D341Med (cell line): ENCODE data around the gene NAA25.
"Not testable (repeated sequence)": the region's sequence is repeated elsewhere in the genome, so short reads cannot be mapped to it uniquely, and the experiment has no call there.

ENCODE experiments used
- DNase-seq: peaks from one replicate; pipeline ENCODE4 v3.0.0; 2012; ENCODE audit warnings: low spot score

NAA25 gene

DNA sequence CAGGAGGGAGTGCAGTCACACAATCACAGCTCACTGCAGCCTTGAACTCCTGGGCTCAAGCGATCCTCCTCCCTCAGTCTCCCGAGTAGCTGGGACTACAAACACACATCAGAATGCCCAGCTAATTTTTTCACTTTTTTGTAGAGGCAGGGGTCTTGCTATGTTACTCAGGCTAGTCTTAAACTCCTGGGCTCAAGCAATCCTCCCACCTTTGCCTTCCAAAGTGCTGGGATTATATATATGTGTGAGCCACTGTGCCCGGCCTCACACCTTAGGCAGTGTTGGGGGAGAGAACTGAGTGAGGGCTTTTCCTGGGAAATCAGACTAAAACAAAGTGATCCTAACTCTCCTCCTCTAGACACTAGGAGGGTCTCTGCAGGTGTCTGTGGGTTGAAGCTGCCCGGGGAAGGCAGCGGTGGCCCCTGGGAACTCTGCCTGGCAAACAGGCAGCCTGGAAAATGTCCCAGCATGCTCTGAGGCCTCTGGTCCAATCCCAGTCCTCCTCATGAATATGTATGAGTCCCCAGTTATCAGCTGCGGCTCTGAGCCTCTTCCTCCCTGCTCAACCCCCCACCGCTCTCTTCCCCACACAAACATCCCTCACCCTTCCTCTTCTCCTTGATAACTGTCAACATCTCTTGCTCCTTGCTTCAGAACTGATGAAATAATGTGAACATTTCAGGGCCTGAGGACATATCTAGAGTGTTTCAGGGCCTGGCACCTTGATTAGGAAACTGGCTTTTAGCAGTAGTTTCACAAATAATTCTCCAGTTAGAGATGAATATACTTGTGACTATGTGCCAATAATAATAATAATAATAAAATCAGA lies 7.9 kb upstream of the NAA25 start:
- DNase-seq: peak; percentile 78

GRCh38 chr12:112115259-112116045 lies 6.9 kb upstream of the NAA25 start:
- DNase-seq: no peak

DNA sequence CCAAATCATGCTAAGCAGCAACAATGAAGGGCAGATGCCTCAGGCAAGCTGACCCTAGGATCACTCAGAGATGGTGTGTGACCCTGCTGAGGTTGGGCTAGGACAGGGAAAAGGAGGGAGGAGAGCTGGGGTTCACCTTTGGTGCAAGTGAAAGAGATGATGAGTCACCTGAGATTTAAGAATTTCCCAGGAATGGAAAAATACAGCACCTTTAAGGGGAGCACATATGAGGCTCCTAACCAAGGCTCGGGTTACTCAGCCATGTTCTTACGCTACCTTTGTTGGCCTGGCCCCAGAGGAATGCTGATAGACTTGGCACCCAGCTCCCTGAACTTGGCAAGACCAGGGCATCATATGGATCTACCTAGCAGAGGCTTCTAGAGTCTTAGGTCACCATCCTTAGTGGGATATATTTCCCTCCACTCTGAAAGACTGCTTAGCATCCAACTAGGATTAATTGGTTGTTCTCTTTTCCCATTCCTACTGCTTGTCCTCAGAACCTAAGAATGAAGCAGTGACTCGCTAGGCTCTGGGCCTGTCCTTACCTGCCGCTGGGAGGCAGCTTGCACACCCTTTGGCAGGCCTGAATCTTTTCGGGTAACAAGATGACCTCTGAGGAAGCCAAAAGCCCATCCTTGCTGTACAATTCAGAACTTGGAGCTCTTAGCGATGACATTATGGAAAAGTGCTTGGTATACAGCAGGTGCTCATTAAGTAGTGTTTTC lies 4.0 kb upstream of the NAA25 start:
- DNase-seq: no peak

DNA sequence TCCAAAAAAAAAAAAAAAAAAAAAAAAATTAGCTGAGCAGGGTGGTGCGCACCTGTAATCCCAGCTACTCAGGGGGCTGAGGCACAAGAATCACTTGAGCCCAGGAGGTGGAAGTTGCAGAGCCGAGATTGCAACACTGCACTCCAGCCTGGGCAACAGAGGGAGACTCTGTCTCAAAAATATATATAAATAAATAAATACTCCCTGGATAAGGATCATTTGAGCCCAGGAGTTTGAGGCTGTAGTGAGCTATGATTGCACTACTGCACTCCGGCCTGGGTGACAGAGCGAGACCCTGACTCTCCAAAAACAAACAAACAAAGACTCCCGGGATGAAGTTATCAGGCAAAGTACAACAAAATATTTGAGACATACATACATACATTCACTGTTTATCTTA lies 3.3 kb upstream of the NAA25 start:
- DNase-seq: no peak

DNA sequence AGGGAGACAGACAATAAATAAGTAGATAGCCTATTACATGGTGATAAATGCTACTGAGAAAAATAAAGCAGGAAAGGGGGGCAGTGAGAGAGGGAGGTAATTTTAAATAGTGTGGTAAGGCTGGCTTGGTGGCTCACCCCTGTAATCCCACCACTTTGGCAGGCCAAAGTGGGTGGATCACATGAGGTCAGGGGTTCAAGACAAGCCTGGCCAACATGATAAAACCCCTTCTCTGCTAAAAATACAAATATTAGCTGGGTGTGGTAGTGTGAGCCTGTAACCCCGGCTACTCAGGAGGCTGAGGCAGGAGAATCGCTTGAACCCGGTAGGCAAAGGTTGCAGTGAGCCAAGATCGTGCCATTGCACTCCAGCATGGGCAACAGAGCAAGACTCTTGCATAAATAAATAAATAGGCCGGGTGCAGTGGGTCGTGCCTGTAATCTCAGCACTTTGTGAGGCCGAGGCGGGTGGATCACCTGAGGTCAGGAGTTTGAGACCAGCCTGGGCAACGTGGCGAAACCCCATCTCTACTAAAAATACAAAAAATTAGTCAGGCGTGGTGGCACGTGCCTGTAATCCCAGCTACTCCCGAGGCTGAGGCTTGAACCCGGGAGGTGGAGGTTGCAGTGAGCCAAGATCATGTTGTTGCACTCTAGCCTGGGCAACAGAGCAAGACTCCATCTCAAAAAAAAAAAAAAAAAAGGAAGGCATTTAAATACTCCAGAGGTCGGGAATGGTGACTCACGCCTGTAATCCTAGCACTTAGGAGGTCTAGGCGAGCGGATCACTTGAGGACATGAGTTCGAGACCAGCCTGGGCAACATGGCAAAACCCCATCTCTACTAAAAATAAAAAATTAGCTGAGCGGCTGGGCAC lies 2.4 kb upstream of the NAA25 start:
- not testable (repeated sequence) for DNase-seq

DNA sequence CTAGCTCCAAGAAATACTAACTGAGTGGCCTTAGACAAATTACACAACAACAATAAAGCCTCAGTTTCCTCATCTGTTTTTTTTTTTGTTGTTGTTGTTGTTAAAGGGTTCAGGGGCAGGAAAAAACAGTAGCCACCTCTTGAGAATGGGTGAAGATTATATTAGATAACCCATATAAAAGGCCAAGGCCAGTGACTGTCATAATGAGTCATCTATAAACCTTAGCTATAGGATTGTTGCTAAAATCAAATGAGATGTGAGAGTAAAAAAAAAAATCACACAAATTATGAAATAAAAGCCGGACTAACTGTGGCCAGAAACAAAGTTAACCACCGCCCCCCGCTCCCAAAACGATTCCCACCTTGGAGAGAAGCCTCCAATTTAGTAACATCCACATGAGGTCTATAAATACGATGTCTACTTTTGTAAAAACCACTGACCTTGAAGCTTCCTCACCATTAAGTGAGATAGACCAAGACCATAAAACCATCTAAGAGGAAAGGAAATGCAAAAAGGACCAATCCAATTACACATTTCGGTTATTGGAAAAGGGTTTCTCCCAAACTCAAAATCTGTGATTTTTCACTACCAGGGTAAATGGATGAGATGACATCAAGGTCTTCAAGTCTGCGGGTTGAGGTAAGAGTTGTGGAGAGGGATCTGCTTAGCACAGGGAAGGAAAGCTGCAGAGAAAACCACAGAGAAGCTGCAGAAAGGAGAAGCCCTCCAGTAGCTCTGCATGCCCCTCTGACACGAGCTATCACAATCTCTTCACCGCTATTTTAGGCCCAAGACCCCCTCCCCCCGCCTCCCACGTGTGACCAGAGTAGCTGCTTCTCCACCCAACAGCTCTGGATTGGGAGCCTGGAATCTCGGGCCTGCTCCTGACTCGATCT lies 1.0 kb downstream of the NAA25 start:
- peak; percentile 58 for DNase-seq

DNA sequence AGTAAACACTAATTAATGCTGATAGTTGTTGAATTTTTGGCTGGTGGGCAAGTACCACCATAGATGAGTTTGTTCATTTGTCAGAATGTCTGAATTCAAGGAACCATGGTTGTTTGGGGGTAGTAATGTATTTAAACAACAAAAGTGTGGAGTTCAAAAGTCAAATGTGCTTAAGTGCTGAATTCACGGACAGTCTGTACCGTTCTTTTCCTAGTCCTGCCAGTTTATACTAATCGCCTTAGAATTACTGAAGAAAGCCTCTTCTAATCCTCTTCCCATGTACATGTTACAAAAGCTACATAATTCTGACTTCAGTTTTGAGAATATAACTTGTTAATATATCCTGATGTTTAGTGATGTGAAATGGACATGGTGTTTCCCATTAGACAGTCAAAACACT lies 2.7 kb downstream of the NAA25 start:
- DNase-seq: peak; percentile 50

DNA sequence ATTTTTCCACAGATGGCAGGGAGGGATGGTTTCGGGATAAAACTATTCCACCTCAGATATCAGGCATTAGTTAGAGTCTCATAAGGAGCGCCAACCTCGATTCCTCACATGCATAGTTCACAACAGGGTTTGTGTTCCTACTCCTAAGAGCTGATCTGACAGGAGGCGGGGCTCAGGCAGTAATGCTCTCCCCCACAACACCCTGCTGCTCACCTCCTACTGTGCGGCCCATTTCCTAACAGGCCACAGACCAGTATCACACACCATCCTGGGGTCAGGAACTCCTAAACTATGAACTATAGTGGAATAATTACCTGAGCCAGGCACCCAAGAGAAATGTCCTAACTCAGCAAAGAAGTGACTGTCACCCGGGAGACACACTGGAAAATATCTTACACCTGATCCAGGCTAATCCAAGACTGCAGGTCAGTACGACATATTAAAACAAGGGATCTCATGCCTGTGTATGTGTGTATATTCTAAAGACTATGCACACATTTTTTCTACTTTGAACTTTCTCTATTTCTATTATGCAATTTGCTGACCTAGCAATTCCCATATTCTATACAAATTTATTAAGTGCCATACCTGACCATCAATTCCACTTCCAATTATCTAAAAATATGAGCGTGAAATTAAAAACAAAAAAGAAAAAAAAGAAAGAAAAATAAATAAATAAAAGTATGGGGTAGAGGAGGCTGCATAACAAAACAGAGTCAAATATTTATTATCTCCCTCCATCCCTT lies 4.7 kb downstream of the NAA25 start:
- no peak for DNase-seq

DNA sequence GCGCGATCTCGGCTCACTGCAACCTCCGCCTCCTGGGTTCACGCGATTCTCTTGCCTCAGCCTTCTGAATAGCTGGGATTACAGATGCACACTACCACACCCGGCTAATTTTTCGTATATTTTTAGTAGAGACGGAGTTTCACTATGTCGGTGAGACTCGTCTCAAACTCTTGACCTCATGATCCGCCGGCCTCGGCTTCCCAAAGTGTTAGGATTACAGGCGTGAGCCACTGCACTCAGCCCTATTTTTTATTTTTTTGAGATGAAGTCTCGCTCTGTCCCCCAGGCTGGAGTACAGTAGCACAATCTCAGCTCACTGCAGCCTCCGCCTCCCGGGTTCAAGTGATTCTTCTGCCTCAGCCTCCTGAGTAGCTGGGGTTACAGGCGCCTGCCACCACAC lies 5.8 kb downstream of the NAA25 start:
- not testable (repeated sequence) for DNase-seq

DNA sequence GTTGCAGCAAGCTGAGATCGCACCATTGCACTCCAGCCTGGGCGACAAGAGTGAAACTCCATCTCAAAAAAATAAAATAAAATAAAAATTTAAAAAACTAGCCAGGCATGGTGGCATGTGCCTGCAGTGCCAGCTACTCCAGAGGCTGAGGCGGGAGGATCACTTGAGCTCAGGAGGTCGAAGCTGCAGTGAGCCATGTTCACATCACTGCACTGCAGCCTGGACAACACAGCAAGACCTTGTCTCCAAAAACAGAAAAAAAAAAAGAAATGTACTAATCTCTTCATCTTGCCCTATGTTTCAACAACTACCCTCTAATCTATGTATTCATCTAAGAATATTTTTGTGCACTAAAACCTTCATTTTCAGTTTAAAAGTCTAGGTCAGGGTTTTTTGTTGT lies 6.5 kb downstream of the NAA25 start:
- DNase-seq: no peak

GRCh38 chr12:112100500-112100899 lies 8.1 kb downstream of the NAA25 start:
- DNase-seq: not testable (repeated sequence)

- DNase-seq: no peak
Measured at GRCh38 chr12:112097641-112098040, 10.9 kb downstream of the NAA25 start.

DNA sequence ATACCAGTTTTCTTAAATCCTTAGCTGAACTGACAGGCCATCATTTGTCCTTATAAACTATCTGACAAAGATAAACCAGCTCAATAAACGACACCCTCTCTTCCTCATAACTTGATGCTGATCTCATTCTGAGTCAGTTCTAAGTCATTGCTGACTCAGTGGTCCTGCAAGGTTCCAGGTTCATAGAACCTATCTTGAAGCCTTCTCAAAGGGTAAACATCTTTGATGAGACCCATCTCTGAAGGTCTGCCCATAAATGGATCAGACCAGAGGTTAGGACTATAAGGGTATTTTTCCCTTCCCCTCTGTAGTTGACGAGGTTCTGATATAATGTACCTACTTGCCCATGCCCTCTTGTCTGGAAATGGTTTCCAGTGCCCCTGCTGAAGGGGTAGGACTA lies 11.9 kb downstream of the NAA25 start:
- DNase-seq: no peak

DNA sequence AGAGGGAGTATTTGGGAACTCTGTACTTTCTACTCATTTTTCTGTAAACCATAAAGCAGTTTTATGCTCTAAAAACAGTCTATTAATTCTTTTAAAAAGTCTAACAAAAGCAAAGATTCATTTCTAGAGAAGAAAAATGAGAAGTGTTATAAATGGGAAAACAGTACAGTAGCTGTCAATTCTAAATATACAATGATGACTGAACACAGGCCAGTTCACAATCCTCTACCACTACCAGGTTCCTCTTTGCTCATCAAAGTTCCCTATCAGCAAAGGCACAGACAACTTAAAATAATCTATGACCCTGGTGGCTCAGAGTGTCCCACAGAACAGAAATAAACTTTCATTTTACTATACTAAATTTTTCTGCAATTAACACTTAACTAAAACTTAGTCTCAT lies 12.5 kb downstream of the NAA25 start:
- DNase-seq: no peak

GRCh38 chr12:112091563-112091962 lies 17.0 kb downstream of the NAA25 start:
- no peak for DNase-seq

GRCh38 chr12:112087851-112088250 lies 20.7 kb downstream of the NAA25 start:
- DNase-seq: no peak

GRCh38 chr12:112087055-112087850 lies 21.3 kb downstream of the NAA25 start:
- DNase-seq: no peak

- no peak for DNase-seq
Measured at GRCh38 chr12:112066566-112066965, 42.0 kb downstream of the NAA25 start.

- no peak for DNase-seq
Measured at GRCh38 chr12:112063273-112063672, 45.3 kb downstream of the NAA25 start.
